ENCODE results near the gene PCDHGA1.

Gene PCDHGA1

GRCh38 chr5:141521244-141521781, 191.0 kb downstream of the PCDHGA1 start:
- no peak for DNase-seq (ENCODE audit: low spot score)
- in situ Hi-C loops (cut with MboI; ENCODE audit: low pct_unique_long_range_greater_than_20kb, low sequenced_read_pairs, unreplicated experiment) = no loop called here
- no peak for TF ChIP-seq CTCF (IDR thresholded peaks at IDR 0.05; ENCODE audit: extremely low read depth, insufficient read depth, missing control alignments)

GRCh38 chr5:141522301-141522700, 192.0 kb downstream of the PCDHGA1 start:
- DNase-seq (ENCODE audit: low spot score) = no peak
- TF ChIP-seq CTCF (IDR thresholded peaks at IDR 0.05; ENCODE audit: extremely low read depth, insufficient read depth, missing control alignments) = no peak
- in situ Hi-C loops (cut with MboI; ENCODE audit: low pct_unique_long_range_greater_than_20kb, low sequenced_read_pairs, unreplicated experiment) = no loop called here

GRCh38 chr5:141523991-141524390, 193.7 kb downstream of the PCDHGA1 start:
- TF ChIP-seq CTCF (IDR thresholded peaks at IDR 0.05; ENCODE audit: extremely low read depth, insufficient read depth, missing control alignments) = no peak
- no peak for DNase-seq (ENCODE audit: low spot score)
- in situ Hi-C loops (cut with MboI; ENCODE audit: low pct_unique_long_range_greater_than_20kb, low sequenced_read_pairs, unreplicated experiment) = no loop called here

- peak; percentile 99 for TF ChIP-seq CTCF (IDR thresholded peaks at IDR 0.05; ENCODE audit: extremely low read depth, insufficient read depth, missing control alignments)
- in situ Hi-C loops (cut with MboI; ENCODE audit: low pct_unique_long_range_greater_than_20kb, low sequenced_read_pairs, unreplicated experiment) = no loop called here
- DNase-seq (ENCODE audit: low spot score) = peak; percentile 57
Measured at GRCh38 chr5:141524604-141525597, 194.6 kb downstream of the PCDHGA1 start.

- DNase-seq (ENCODE audit: low spot score) = no peak
- no peak for TF ChIP-seq CTCF (IDR thresholded peaks at IDR 0.05; ENCODE audit: extremely low read depth, insufficient read depth, missing control alignments)
- in situ Hi-C loops (cut with MboI; ENCODE audit: low pct_unique_long_range_greater_than_20kb, low sequenced_read_pairs, unreplicated experiment) = no loop called here
Measured at GRCh38 chr5:141525653-141526052, 195.3 kb downstream of the PCDHGA1 start.

GRCh38 chr5:141527426-141527825, 197.1 kb downstream of the PCDHGA1 start:
- TF ChIP-seq CTCF (IDR thresholded peaks at IDR 0.05; ENCODE audit: extremely low read depth, insufficient read depth, missing control alignments) = no peak
- in situ Hi-C loops (cut with MboI; ENCODE audit: low pct_unique_long_range_greater_than_20kb, low sequenced_read_pairs, unreplicated experiment) = no loop called here
- no peak for DNase-seq (ENCODE audit: low spot score)

All from GM13977 (cell line).